ENCODE measurements around the gene LDB1. TPM values are rescaled to one million over a fixed set of nuclear protein-coding genes. Genes with fewer than 3 reads are reported as not detected.
A peak's percentile ranks its signal among the peaks of the same experiment; 100 is the strongest.

The LDB1 gene
- total RNA-seq, 1 donor from 2014 or later, result 29.5 TPM

- H3K4me3 ChIP-seq (ENCODE audit: low read depth, low read length), result no peak overlapping the region
- TF ChIP-seq CTCF (conservative IDR thresholded peaks at IDR 0.05; ENCODE audit: low read depth, low read length), result no peak
- no peak for DNase-seq (ENCODE audit: low read depth)
Observed at GRCh38 chr10:102096449-102096848, 23.7 kb downstream of the LDB1 start.

GRCh38 chr10:102090772-102091171 lies 29.4 kb downstream of the LDB1 start:
- no peak overlapping the region for H3K4me3 ChIP-seq (ENCODE audit: low read depth, low read length)
- no peak for DNase-seq (ENCODE audit: low read depth)
- no peak for TF ChIP-seq CTCF (conservative IDR thresholded peaks at IDR 0.05; ENCODE audit: low read depth, low read length)

GRCh38 chr10:102086196-102086595 lies 34.0 kb downstream of the LDB1 start:
- no peak for DNase-seq (ENCODE audit: low read depth)
- H3K4me3 ChIP-seq (ENCODE audit: low read depth, low read length), result no peak overlapping the region
- TF ChIP-seq CTCF (conservative IDR thresholded peaks at IDR 0.05; ENCODE audit: low read depth, low read length), result no peak

- no peak for DNase-seq (ENCODE audit: low read depth)
- no peak overlapping the region for H3K4me3 ChIP-seq (ENCODE audit: low read depth, low read length)
- no peak for TF ChIP-seq CTCF (conservative IDR thresholded peaks at IDR 0.05; ENCODE audit: low read depth, low read length)
Observed at GRCh38 chr10:102085336-102085735, 34.8 kb downstream of the LDB1 start.

DNA sequence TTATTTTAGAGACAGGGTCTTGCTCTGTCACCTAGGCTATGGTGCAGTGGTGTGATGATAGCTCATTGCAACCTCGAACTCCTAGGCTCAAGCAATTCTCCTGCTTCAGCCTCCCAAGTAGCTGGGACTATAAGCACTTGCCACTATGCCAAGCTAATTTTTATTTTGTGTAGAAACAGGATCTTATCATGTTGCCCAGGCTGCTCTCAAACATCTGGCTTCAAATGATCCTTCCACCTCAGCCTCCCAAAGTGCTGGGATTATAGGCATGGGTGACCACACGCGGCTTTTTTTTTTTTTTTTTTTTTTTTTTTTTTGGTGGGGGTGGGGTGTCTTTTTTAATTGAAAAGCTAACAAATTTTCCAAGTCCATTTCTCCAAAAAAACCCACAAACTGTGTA lies 36.6 kb downstream of the LDB1 start:
- DNase-seq (ENCODE audit: low read depth), result no peak
- H3K4me3 ChIP-seq (ENCODE audit: low read depth, low read length), result no peak overlapping the region
- TF ChIP-seq CTCF (conservative IDR thresholded peaks at IDR 0.05; ENCODE audit: low read depth, low read length), result no peak

- H3K4me3 ChIP-seq (ENCODE audit: low read depth, low read length), result no peak overlapping the region
- peak; percentile 98 for TF ChIP-seq CTCF (conservative IDR thresholded peaks at IDR 0.05; ENCODE audit: low read depth, low read length)
- no peak for DNase-seq (ENCODE audit: low read depth)
Observed at GRCh38 chr10:102072673-102073527, 47.3 kb downstream of the LDB1 start.

- H3K4me3 ChIP-seq (ENCODE audit: low read depth, low read length), result no peak overlapping the region
- DNase-seq (ENCODE audit: low read depth), result no peak
- TF ChIP-seq CTCF (conservative IDR thresholded peaks at IDR 0.05; ENCODE audit: low read depth, low read length), result no peak
Observed at GRCh38 chr10:102069071-102069470, 51.1 kb downstream of the LDB1 start.

Data from epithelial cell of proximal tubule (primary cell).